HUES6 (cell line): ENCODE results near the gene SBDS.
"Not testable (repeated sequence)": the region's sequence is repeated elsewhere in the genome, so short reads cannot be mapped to it uniquely, and the experiment has no call there.

Experiments used
- H3K27ac ChIP-seq: 2 replicates; pipeline ENCODE4 v1.7.0; 2013; ENCODE audit warnings: low read depth, mild to moderate bottlenecking, low read length, inconsistent platforms
- H3K27me3 ChIP-seq: 2 replicates; pipeline ENCODE4 v1.6.1; 2013; ENCODE audit warnings: low read length; ENCODE audit not compliant: control insufficient read depth, insufficient read depth
- H3K36me3 ChIP-seq: 2 replicates; pipeline ENCODE4 v1.6.1; 2013; ENCODE audit warnings: low read length; ENCODE audit not compliant: control insufficient read depth, insufficient read depth
- H3K4me1 ChIP-seq: 2 replicates; pipeline ENCODE4 v1.6.1; 2013; ENCODE audit warnings: low read length; ENCODE audit not compliant: control insufficient read depth, insufficient read depth
- H3K4me3 ChIP-seq: 2 replicates; pipeline ENCODE4 v1.5.1; 2013; ENCODE audit warnings: low read depth, low read length
- H3K9ac ChIP-seq: one replicate; pipeline ENCODE4 v1.6.1; 2013; ENCODE audit warnings: mild to moderate bottlenecking, low read length
- H3K9me3 ChIP-seq: 2 replicates; pipeline ENCODE4 v1.6.1; 2013; ENCODE audit warnings: low read depth, low read length; ENCODE audit not compliant: control insufficient read depth, insufficient read depth

Gene SBDS

DNA sequence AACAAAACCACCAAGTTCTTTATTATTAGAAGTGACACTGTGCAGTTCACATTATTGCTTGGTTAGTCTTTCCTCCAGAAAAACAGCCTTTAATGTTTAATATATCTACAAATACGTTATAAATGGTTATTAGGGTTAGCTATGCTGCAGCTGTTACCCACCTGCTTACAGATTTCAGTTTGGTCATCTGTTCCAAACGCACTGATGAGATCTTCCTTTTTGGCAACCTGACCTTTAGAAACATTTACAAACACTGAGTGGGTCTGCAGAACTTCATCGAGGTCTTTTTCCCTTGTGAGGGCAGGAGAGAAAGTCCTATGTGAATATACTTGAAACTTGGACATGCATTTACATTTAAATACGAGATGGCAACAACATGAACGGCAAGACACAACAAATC is 1.3 kb downstream of the SBDS start:
- H3K36me3 ChIP-seq: peaks cover 19% of the 10 kb centered on the region
- H3K27me3 ChIP-seq, H3K27ac ChIP-seq, H3K9me3 ChIP-seq, H3K4me1 ChIP-seq, H3K9ac ChIP-seq: not testable (repeated sequence)
- H3K4me3 ChIP-seq: peak overlapping the region; percentile 84; the same call in 1 of the 2 replicates

DNA sequence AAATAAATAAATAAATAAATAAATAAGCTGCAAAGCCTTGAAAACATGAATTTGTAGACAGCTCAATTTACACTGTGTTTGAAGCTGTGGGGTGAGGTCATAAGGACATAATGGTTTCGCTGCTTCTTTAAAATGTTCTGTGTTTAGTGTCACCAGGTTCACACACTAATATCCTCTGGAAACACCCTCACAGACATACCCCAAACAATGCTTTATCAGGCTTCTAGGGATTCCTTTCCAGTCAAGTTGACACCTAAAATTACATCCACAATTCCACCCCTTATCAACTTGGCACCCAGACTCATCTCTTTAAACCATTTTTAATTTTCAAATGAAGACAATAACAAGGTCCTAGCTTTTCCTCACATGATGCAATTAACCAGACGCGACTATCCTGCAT is 5.8 kb downstream of the SBDS start:
- peaks cover 28% of the 10 kb centered on the region for H3K36me3 ChIP-seq
- not testable (repeated sequence) for H3K9me3 ChIP-seq, H3K27ac ChIP-seq, H3K4me3 ChIP-seq, H3K9ac ChIP-seq, H3K27me3 ChIP-seq, H3K4me1 ChIP-seq

DNA sequence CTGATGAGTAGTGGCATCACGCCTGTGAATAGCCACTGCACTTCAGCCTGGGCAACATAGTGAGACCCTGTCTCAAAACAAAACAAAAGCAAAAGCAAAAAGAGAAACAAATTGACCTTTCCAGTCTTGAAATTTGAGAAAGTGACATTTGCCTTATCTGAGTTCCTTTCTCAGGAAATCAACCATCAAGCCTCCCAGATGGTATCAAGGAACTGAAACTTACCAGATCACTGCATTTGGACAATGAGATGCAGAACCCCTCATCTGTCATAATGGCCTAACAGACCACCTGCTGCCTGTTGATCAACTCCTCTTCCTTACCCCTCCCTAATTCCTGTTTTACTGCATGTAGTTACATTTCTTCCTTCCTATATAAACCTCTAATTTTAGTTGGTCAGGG is 15.1 kb downstream of the SBDS start:
- H3K36me3 ChIP-seq, H3K27me3 ChIP-seq, H3K4me1 ChIP-seq, H3K9ac ChIP-seq, H3K27ac ChIP-seq, H3K4me3 ChIP-seq: not testable (repeated sequence)
- H3K9me3 ChIP-seq: peaks cover 14% of the 10 kb centered on the region

DNA sequence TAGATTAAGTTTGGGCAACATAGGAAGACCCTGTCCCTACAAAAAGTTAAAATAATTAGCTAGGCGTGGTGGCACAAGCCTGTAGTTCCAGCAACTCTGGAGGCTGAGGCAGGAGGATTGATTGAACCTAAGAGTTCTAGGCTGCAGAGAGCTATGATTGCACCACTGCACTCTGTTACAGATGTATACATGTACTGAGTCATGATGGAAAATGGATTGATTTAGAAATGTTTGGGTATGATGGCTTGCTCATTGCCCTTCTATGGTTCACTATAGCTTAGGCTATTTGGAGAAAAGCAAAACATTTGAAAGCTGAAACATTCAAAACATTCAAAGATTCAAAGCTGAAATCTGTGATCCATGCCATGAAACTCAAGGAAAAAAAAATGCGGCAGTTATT is 16.4 kb downstream of the SBDS start:
- peaks cover 14% of the 10 kb centered on the region for H3K9me3 ChIP-seq
- H3K27ac ChIP-seq, H3K4me3 ChIP-seq, H3K27me3 ChIP-seq, H3K4me1 ChIP-seq, H3K36me3 ChIP-seq, H3K9ac ChIP-seq: not testable (repeated sequence)

DNA sequence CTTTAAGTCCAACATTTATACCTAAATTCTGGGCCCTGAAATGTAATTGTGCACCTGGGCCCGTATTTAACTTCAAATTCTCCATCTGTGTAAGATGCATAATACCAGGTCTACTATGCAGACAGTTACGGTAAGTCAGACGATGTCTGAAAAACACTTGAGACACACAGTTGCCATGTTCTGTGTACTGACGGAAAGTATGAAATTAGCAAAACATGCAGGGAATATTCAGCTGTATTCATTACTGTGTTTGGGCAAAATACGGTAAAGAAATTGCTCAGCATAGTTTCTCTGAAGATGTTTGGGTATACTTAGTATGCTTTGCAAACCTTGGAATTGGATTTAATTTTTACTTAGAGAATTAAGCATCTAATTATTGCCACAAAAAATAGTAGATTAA is 17.1 kb downstream of the SBDS start:
- H3K9ac ChIP-seq, H3K36me3 ChIP-seq, H3K27ac ChIP-seq, H3K4me1 ChIP-seq, H3K27me3 ChIP-seq, H3K4me3 ChIP-seq: not testable (repeated sequence)
- peaks cover 14% of the 10 kb centered on the region for H3K9me3 ChIP-seq

DNA sequence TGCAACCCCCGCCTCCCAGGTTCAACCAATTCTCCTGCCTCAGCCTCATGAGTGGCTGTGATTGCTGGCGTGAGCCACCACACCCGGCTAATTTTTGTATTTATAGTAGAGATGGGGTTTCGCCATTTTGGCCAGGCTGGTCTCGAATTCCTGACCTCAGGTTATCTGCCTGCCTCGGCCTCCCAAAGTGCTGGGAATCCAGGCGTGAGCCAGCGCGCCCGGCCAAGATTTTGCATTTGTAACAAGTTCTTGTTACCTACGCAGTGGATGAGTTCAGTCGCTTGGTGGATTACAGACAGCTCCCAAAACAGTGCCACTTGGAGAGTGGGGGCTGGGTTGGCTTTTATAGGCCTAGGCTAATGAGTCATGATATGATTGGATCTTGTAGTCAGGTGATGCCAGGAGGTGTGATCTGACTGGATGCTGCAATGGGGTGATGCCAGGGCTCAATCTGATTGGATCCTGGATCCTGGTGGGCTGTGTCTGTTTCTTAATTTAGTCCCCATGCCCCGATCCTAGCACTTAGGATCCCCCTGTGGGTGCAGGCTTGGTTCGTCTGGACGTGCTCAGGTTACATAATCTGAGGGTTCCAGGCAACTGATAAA is 20.3 kb downstream of the SBDS start:
- H3K9ac ChIP-seq: no peak overlapping the region
- H3K27ac ChIP-seq: no peak overlapping the region
- H3K4me1 ChIP-seq: peaks cover 4% of the 10 kb centered on the region
- H3K4me3 ChIP-seq: no peak overlapping the region
- no peaks in the 10 kb centered on the region for H3K27me3 ChIP-seq
- H3K9me3 ChIP-seq: peaks cover 5% of the 10 kb centered on the region
- no peaks in the 10 kb centered on the region for H3K36me3 ChIP-seq

DNA sequence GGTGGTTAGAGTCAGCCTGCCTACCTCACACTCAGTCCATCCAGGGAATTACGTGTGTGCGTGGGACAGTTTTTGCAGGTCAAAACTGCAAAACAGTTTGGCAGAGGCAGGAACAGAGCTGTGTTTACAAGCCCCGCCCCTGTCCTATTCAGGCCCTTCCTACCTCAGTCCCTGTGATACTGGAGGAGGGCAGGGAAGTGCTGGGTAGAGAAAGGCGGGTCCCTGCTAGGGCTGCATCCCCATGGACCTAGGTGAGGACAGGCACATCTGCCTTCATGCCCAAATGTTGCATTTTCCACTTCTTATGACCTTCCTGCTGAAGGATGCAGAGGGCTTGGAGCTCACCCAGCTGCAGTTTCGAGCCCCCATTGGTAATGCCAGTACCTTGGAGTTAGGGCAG is 25.1 kb downstream of the SBDS start:
- Histone ChIP-seq H3K9ac (no peak overlapping the region), H3K4me3 (no peak overlapping the region), H3K9me3 (peaks cover 7% of the 10 kb centered on the region), H3K36me3 (no peaks in the 10 kb centered on the region), H3K27ac (no peak overlapping the region), H3K4me1 (peaks cover 6% of the 10 kb centered on the region), H3K27me3 (no peaks in the 10 kb centered on the region)

DNA sequence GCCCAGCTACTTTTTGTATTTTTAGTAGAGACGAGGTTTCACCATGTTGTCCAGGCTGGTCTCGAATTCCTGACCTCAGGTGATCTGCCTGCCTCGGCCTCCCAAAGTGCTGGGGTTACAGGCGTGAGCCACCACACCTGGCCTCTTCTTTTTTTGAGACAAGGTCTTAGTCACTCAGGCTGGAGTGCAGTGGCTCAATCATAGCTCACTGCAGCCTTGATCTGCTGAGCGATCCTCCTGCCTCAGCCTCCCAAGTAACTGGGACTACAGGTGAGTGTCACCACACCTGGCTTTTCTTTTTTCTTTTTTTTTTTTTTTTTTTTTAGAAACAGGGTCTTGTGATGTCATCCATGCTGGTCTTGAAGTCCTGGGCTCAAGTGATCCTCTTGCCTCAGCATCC is 26.4 kb downstream of the SBDS start:
- not testable (repeated sequence) for H3K9ac ChIP-seq, H3K4me1 ChIP-seq, H3K9me3 ChIP-seq, H3K36me3 ChIP-seq, H3K27ac ChIP-seq, H3K4me3 ChIP-seq, H3K27me3 ChIP-seq

DNA sequence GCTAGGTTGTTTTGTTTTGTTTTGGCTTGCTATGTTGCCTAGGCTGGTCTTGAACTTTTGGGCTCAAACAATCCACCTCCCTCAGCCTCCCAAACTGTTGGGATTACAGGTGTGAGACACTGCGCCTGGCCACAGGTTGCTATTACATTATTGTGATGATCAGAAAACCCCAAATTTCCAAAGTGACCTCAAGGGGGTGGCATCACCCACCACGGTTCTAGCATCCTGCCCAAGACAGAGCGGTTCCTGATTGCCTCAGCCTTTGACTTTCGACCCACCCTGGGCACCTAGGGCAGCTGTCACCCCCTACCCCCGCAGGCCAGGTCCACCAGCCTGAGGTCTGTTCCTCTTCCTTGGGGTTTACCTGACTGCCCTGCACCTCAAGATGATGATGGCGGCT is 28.4 kb downstream of the SBDS start:
- Histone ChIP-seq H3K27ac (no peak overlapping the region), H3K9me3 (peaks cover 7% of the 10 kb centered on the region), H3K4me3 (no peak overlapping the region), H3K4me1 (peaks cover 6% of the 10 kb centered on the region), H3K36me3 (peaks cover 4% of the 10 kb centered on the region; the same call in 1 of the 2 replicates), H3K27me3 (no peaks in the 10 kb centered on the region), H3K9ac (no peak overlapping the region)

DNA sequence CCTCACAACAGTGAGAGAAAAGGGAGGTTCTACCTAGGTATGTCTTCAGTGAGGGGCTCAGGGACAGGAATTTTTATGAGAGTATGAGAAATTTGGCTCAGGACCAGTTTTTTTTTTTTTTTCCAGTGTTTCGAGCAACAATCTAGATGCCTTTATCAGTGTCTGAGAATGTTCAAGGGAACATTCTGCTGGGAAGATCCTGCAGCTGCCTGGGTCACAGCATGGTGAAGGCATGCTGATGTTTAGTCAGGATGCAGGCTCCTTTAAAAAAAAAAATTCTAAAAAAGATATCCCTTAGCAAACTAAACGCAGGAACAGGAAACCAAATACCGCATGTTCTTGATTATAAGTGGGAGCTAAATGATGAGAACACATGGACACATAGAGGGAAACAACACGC is 31.0 kb downstream of the SBDS start:
- peaks cover 13% of the 10 kb centered on the region for H3K36me3 ChIP-seq
- peaks cover 7% of the 10 kb centered on the region for H3K9me3 ChIP-seq
- no peak overlapping the region for H3K27ac ChIP-seq
- no peak overlapping the region for H3K9ac ChIP-seq
- H3K4me1 ChIP-seq: no peaks in the 10 kb centered on the region
- H3K4me3 ChIP-seq: no peak overlapping the region
- H3K27me3 ChIP-seq: no peaks in the 10 kb centered on the region

DNA sequence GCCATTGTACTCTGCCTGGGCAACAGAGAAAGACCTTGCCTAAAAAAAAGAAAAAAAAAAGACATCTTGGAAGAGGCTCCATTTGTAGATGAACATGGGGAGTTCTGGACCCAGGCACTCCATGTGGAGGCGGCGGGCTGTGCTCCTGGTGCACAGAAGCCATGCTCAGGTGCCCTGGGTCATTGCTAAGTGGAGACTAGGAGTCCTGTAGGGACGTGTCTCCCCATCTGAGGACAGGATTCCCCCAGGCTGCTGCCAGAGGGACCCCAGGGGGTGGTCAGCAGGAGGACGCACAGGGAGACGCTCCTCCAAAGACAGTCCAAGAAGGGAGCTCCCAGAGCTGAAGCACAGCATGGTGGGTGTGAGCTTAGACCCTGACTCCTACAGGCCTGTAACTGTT is 34.3 kb downstream of the SBDS start:
- H3K4me1 ChIP-seq: no peaks in the 10 kb centered on the region
- H3K36me3 ChIP-seq: peaks cover 44% of the 10 kb centered on the region
- H3K27me3 ChIP-seq: no peaks in the 10 kb centered on the region
- H3K4me3 ChIP-seq: no peak overlapping the region
- H3K9me3 ChIP-seq: peaks cover 7% of the 10 kb centered on the region
- H3K9ac ChIP-seq: no peak overlapping the region
- H3K27ac ChIP-seq: no peak overlapping the region

DNA sequence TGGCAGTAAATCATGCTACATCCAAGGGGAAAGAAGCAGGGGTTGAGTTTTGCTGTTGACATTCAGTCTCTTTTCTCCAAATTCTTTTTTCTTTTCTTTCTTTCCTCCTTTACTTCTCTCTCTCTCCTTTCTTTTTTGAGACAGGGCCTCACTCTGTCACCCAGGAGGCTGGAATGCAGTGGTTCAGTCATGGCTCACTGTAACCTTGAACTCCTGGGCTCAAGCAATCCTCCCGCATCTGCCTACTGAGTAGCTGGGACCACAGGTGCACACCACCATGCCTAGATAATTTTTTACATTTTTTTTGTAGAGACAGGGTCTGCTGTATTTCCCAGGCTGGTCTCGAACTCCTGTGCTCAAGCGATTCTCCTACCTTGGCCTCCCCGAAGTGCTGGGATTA is 35.2 kb downstream of the SBDS start:
- Histone ChIP-seq H3K9me3 (no peaks in the 10 kb centered on the region), H3K4me1 (no peaks in the 10 kb centered on the region), H3K27me3 (no peaks in the 10 kb centered on the region), H3K9ac (no peak overlapping the region), H3K36me3 (peaks cover 53% of the 10 kb centered on the region), H3K4me3 (no peak overlapping the region), H3K27ac (no peak overlapping the region)
